ENCODE measurements around the gene PTCRA.

Gene PTCRA

GRCh38 chr6:42937548-42938427, 21.9 kb downstream of the PTCRA start:
- H3K9ac ChIP-seq (ENCODE audit: low read depth, low read length, poor library complexity, severe bottlenecking), result no peak overlapping the region
- peaks cover 68% of the 10 kb centered on the region; the same call in 1 of the 2 replicates for H3K36me3 ChIP-seq (ENCODE audit: insufficient read depth, low read length)
- H4K20me1 ChIP-seq (ENCODE audit: insufficient read depth, low read length, poor library complexity, severe bottlenecking), result peaks cover 46% of the 10 kb centered on the region

GRCh38 chr6:42938428-42938796, 22.6 kb downstream of the PTCRA start:
- Histone ChIP-seq H3K4me1 (ENCODE audit: insufficient read depth, low read length, poor library complexity, severe bottlenecking) (peaks cover 10% of the 10 kb centered on the region), H3K4me3 (ENCODE audit: low read length, poor library complexity, severe bottlenecking) (no peak overlapping the region), H3K79me2 (ENCODE audit: insufficient read depth, low read length) (peaks cover 54% of the 10 kb centered on the region), H3K27me3 (ENCODE audit: insufficient read depth, low read length, poor library complexity, severe bottlenecking) (no peaks in the 10 kb centered on the region), H3K36me3 (ENCODE audit: insufficient read depth, low read length) (peaks cover 70% of the 10 kb centered on the region; the same call in 1 of the 2 replicates), H2AFZ (ENCODE audit: low read length) (no peak overlapping the region), H3K9me2 (replicated peaks; ENCODE audit: low read depth, low read length) (no peaks in the 10 kb centered on the region), H3K9me3 (ENCODE audit: insufficient read depth, low read depth, low read length) (no peaks in the 10 kb centered on the region), H3K4me2 (ENCODE audit: low read depth, low read length, poor library complexity, severe bottlenecking) (no peak overlapping the region), H4K20me1 (ENCODE audit: insufficient read depth, low read length, poor library complexity, severe bottlenecking) (peaks cover 39% of the 10 kb centered on the region), H3F3A (ENCODE audit: low read depth) (no peaks in the 10 kb centered on the region), H3K9ac (ENCODE audit: low read depth, low read length, poor library complexity, severe bottlenecking) (no peak overlapping the region)
- TF ChIP-seq CTCF (conservative IDR thresholded peaks at IDR 0.05; ENCODE audit: low read length) (no peak), EZH2phosphoT487 (IDR thresholded peaks at IDR 0.05; ENCODE audit: borderline replicate concordance) (no peak)

More at GRCh38 chr6:42937548-42938427, 21.9 kb downstream of the PTCRA start:
- Histone ChIP-seq H3K4me1 (ENCODE audit: insufficient read depth, low read length, poor library complexity, severe bottlenecking) (peaks cover 16% of the 10 kb centered on the region), H3K4me3 (ENCODE audit: low read length, poor library complexity, severe bottlenecking) (no peak overlapping the region), H3K27me3 (ENCODE audit: insufficient read depth, low read length, poor library complexity, severe bottlenecking) (no peaks in the 10 kb centered on the region), H3K79me2 (ENCODE audit: insufficient read depth, low read length) (peaks cover 60% of the 10 kb centered on the region), H3K9me3 (ENCODE audit: insufficient read depth, low read depth, low read length) (no peaks in the 10 kb centered on the region), H3F3A (ENCODE audit: low read depth) (no peaks in the 10 kb centered on the region), H2AFZ (ENCODE audit: low read length) (no peak overlapping the region), H3K4me2 (ENCODE audit: low read depth, low read length, poor library complexity, severe bottlenecking) (no peak overlapping the region), H3K9me2 (replicated peaks; ENCODE audit: low read depth, low read length) (no peaks in the 10 kb centered on the region)
- TF ChIP-seq CTCF (conservative IDR thresholded peaks at IDR 0.05; ENCODE audit: low read length) (no peak), EZH2phosphoT487 (IDR thresholded peaks at IDR 0.05; ENCODE audit: borderline replicate concordance) (no peak)

- Histone ChIP-seq H3K9me3 (ENCODE audit: insufficient read depth, low read depth, low read length) (no peaks in the 10 kb centered on the region), H3K4me2 (ENCODE audit: low read depth, low read length, poor library complexity, severe bottlenecking) (no peak overlapping the region), H4K20me1 (ENCODE audit: insufficient read depth, low read length, poor library complexity, severe bottlenecking) (peaks cover 31% of the 10 kb centered on the region), H3K9me2 (replicated peaks; ENCODE audit: low read depth, low read length) (no peaks in the 10 kb centered on the region), H3K4me1 (ENCODE audit: insufficient read depth, low read length, poor library complexity, severe bottlenecking) (peaks cover 3% of the 10 kb centered on the region), H3K27me3 (ENCODE audit: insufficient read depth, low read length, poor library complexity, severe bottlenecking) (no peaks in the 10 kb centered on the region), H3K36me3 (ENCODE audit: insufficient read depth, low read length) (peaks cover 70% of the 10 kb centered on the region; the same call in 1 of the 2 replicates), H3F3A (ENCODE audit: low read depth) (no peaks in the 10 kb centered on the region), H2AFZ (ENCODE audit: low read length) (no peak overlapping the region), H3K79me2 (ENCODE audit: insufficient read depth, low read length) (peaks cover 46% of the 10 kb centered on the region), H3K4me3 (ENCODE audit: low read length, poor library complexity, severe bottlenecking) (no peak overlapping the region), H3K9ac (ENCODE audit: low read depth, low read length, poor library complexity, severe bottlenecking) (no peak overlapping the region)
- TF ChIP-seq EZH2phosphoT487 (IDR thresholded peaks at IDR 0.05; ENCODE audit: borderline replicate concordance), result no peak
- no peak for TF ChIP-seq CTCF (conservative IDR thresholded peaks at IDR 0.05; ENCODE audit: low read length)
Observed at GRCh38 chr6:42938987-42939809, 23.3 kb downstream of the PTCRA start.

Data from Loucy (cell line).